ENCODE measurements around the gene TPRN.

- TF ChIP-seq POLR2A (IDR thresholded peaks at IDR 0.05; ENCODE audit: low read depth, low read length) (no peak; the same call in 1 of the 2 replicates), POLR2AphosphoS5 (IDR thresholded peaks at IDR 0.05; ENCODE audit: low read depth, low read length) (no peak), TAF1 (IDR thresholded peaks at IDR 0.05; ENCODE audit: borderline replicate concordance, low read depth, low read length) (no peak)
Measured at GRCh38 chr9:137206602-137207001, 6.1 kb upstream of the TPRN start.

Data from GM12892 (cell line).